RWPE2 (cell line): ENCODE measurements around the gene CCDC146.

Experiments
- ATAC-seq: fragments of 200-7000 bp; cut with Tn5 transposase; 3 replicates; pipeline ENCODE4 v1.9.1; 2021; ENCODE audit warnings: low read depth
- DNase-seq: peaks from one replicate; pipeline ENCODE4 v3.0.0-alpha.2; 2020; ENCODE audit warnings: low spot score
- H3K27ac ChIP-seq: fragments of 450-650 bp; 2 replicates; pipeline ENCODE4 v1.5.1; 2017; ENCODE audit warnings: mild to moderate bottlenecking; ENCODE audit not compliant: poor library complexity, severe bottlenecking
- H3K27me3 ChIP-seq: fragments of 250-450 bp; sonication (Bioruptor Pico); 2 replicates; pipeline ENCODE4 v1.5.1; 2021; ENCODE audit warnings: mild to moderate bottlenecking, moderate library complexity; ENCODE audit not compliant: insufficient read depth, poor library complexity, severe bottlenecking
- H3K36me3 ChIP-seq: fragments of 250-450 bp; sonication (Bioruptor Pico); 2 replicates; pipeline ENCODE4 v1.5.1; 2020; ENCODE audit warnings: low read depth, mild to moderate bottlenecking, moderate library complexity
- H3K4me1 ChIP-seq: fragments of 250-450 bp; sonication (Bioruptor Pico); 2 replicates; pipeline ENCODE4 v1.5.1; 2021; ENCODE audit warnings: mild to moderate bottlenecking, moderate library complexity; ENCODE audit not compliant: insufficient read depth, poor library complexity, severe bottlenecking
- H3K4me3 ChIP-seq: fragments of 250-450 bp; sonication (Bioruptor Pico); 2 replicates; pipeline ENCODE4 v1.5.1; 2021; ENCODE audit warnings: mild to moderate bottlenecking, moderate library complexity; ENCODE audit not compliant: severe bottlenecking
- H3K9me3 ChIP-seq: fragments of 250-450 bp; sonication (Bioruptor Pico); 2 replicates; pipeline ENCODE4 v1.5.1; 2021; ENCODE audit warnings: mild to moderate bottlenecking, moderate library complexity; ENCODE audit not compliant: severe bottlenecking
- TF ChIP-seq, protein P1 (sequence below): fragments of 450-650 bp; IDR thresholded peaks from one replicate; pipeline ENCODE4 v1.5.1; 2017; ENCODE audit warnings: mild to moderate bottlenecking, moderate library complexity; ENCODE audit not compliant: poor library complexity, severe bottlenecking

Gene CCDC146

DNA sequence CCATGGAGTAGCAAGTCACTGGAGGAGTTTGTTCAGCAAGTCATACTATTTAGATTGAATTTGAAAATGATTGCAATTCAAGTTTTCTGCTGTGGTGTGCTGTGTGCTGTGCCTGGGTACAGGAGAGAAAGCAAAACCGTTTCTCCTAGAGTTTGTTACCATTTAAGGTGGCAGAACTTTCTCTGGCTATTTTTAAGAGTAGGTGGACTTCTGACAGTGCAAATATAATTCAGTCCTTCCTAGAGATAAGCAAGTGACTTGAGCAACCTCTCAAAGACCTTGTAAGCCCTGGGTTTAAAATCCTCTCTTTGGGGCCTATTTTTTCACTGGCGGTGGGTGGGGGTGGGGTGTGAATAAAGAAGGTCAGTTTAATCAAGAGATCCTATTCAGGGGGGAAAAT, 120.1 kb downstream of the CCDC146 start:
- TF ChIP-seq, protein P1, sequence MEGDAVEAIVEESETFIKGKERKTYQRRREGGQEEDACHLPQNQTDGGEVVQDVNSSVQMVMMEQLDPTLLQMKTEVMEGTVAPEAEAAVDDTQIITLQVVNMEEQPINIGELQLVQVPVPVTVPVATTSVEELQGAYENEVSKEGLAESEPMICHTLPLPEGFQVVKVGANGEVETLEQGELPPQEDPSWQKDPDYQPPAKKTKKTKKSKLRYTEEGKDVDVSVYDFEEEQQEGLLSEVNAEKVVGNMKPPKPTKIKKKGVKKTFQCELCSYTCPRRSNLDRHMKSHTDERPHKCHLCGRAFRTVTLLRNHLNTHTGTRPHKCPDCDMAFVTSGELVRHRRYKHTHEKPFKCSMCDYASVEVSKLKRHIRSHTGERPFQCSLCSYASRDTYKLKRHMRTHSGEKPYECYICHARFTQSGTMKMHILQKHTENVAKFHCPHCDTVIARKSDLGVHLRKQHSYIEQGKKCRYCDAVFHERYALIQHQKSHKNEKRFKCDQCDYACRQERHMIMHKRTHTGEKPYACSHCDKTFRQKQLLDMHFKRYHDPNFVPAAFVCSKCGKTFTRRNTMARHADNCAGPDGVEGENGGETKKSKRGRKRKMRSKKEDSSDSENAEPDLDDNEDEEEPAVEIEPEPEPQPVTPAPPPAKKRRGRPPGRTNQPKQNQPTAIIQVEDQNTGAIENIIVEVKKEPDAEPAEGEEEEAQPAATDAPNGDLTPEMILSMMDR: no peak
- ATAC-seq: no peak
- H3K4me3 ChIP-seq: no peak overlapping the region
- H3K27me3 ChIP-seq: no peaks in the 10 kb centered on the region
- H3K4me1 ChIP-seq: no peaks in the 10 kb centered on the region
- DNase-seq: no peak
- H3K9me3 ChIP-seq: no peaks in the 10 kb centered on the region
- no peaks in the 10 kb centered on the region for H3K36me3 ChIP-seq
- no peak overlapping the region for H3K27ac ChIP-seq

DNA sequence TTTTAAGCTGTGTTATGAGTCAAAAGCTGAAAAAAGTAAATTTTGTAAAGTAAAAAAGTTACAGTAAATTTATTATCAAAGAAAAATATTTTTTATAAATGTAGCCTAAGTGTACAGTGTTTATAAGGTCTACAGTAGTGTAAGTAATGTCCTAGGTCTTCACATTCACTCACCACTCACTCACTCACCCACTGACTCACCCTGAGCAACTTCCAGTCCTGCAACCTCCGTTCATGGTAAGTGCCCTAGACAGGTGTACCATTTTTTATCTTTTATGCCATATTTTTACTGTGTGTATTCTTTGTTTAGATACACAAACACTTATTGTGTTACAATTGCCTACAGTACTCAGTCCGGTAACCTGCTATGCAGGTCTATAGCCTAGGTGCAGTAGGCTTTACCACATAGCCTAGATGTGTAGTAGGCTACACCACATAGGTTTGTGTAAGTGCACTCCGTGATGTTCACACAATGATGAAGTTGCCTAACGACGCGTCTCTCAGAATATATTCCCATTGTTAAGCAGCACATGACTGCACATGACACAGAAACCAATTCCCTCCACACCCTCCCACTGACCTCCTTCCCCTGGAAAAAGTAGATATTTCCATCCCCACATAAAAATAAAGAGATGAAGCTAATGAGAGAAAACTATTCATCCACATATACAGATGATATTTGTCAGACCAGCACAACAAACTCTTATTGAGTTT, 122.0 kb downstream of the CCDC146 start:
- no peak for DNase-seq
- Histone ChIP-seq H3K9me3 (no peaks in the 10 kb centered on the region), H3K36me3 (no peaks in the 10 kb centered on the region), H3K4me3 (no peak overlapping the region), H3K4me1 (no peaks in the 10 kb centered on the region), H3K27me3 (no peaks in the 10 kb centered on the region), H3K27ac (no peak overlapping the region)
- TF ChIP-seq, protein P1: no peak
- ATAC-seq: peak; percentile 70; the same call in 2 of the 3 replicates

DNA sequence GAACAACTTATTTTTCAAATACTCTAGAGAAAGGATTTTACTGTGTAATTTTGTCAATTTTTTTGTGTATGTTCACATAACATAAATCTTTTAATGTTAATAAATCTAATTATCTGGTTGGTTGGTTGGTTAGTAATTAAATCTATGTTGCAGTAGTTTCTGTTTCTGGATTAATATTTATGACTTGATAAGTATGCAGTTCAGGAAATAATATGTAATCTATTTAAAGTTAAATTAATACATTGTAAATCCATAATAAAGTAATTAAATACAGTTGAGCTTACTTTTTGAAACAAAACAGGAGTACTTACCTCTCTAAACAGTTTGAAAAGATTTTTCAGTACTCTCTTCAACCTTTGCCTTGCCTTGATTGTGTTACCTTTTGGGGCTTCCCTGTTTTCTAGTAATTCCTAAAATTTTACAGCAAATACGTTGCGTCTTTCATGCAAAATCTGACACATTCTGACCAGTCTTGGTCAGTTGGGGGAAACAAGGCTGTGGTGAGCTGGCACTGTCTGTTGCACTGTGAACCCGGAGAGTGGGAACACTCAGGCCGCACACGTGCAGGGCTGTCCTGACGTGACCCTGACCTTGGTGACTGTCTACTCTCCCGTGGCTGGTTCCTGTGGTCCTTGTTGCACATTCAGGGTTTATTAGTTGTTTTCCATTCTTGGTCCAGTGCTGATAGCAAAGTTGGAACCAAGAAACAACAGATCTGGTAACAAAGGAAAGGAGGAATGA, 122.8 kb downstream of the CCDC146 start:
- DNase-seq: no peak
- H3K4me1 ChIP-seq: no peaks in the 10 kb centered on the region

DNA sequence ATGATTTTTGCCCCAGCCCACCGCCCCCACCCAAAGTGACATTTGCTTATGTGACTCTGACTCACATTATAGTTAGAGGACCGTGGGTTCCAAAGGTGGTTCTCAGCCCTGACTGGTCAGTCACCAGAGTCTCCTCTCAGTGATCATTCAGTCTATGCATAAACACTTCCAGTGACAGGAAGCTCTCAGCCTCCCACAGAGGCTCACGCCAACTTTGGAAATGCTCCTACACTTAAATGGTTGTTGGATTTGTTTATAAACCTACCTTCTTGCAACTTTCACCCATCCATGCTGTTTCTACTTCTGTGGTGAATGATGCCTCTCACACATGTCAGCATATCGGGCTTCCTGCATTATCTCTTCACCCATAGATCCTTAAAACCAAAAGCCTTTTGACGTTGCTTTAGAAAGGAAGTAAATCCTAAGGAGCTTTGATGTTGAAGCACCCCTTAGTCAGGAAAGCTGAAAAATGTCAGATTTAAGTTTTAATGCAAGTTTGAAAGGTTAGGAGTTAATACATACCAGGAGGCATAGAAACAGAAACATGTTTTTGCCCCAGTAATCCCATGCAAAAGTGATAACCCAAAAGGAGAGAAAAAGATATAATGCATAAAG, 123.7 kb downstream of the CCDC146 start:
- H3K27ac ChIP-seq: no peak overlapping the region
- ATAC-seq (no peak), DNase-seq (no peak)
- no peaks in the 10 kb centered on the region for H3K36me3 ChIP-seq
- H3K9me3 ChIP-seq: no peaks in the 10 kb centered on the region
- H3K4me1 ChIP-seq: no peaks in the 10 kb centered on the region
- no peak overlapping the region for H3K4me3 ChIP-seq
- TF ChIP-seq, protein P1: no peak
- no peaks in the 10 kb centered on the region for H3K27me3 ChIP-seq

More for the DNA sequence above, 122.8 kb downstream of the CCDC146 start:
- Histone ChIP-seq H3K36me3 (no peaks in the 10 kb centered on the region), H3K27ac (no peak overlapping the region), H3K4me3 (no peak overlapping the region), H3K27me3 (no peaks in the 10 kb centered on the region), H3K9me3 (no peaks in the 10 kb centered on the region)
- TF ChIP-seq, protein P1: no peak
- ATAC-seq: no peak
